ENCODE data around the gene IL1R1.
"Not testable (repeated sequence)": the region's sequence is repeated elsewhere in the genome, so short reads cannot be mapped to it uniquely, and the experiment has no call there.

Gene IL1R1

DNA sequence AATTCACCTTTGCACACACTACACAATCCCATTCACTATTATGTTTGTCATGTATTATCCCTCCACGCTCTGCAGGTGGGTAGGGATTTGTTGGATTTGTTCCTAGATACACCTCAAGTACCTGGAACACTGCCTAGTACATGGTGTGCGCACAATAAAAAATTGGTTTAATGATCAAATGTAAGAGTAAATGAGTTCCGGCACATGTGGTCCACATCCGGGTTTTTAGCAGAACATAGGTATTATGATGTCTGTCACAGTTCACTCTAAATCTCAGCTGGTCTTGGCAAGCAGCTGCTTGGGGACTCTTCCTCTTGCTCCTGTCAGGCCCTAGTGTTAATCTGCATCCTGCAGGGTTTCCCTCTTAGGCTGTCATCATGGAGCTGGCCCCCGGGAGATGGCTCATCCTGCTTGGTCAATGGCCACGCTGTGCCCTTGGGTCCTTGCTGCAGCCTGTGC lies 21.8 kb upstream of the IL1R1 start:
- H3K9ac ChIP-seq (ENCODE audit: low read depth, low read length, poor library complexity): no peak overlapping the region
- H3K4me2 ChIP-seq (ENCODE audit: insufficient read depth, low read length, poor library complexity, severe bottlenecking): no peak overlapping the region
- no peak overlapping the region for H2BK5ac ChIP-seq (ENCODE audit: low read length)
- H3K27ac ChIP-seq (replicated peaks; ENCODE audit: low read length): no peak overlapping the region
- no peak overlapping the region for H4K91ac ChIP-seq (ENCODE audit: low read depth, low read length, poor library complexity)
- no CpG with 5 or more reads among the region's 6 CpGs for whole genome bisulfite sequencing, 2 donors (ENCODE audit: extremely low coverage in 2 of 2, insufficient read length in 2 of 2, insufficient replicate concordance in 1 of 2)
- DNase-seq (ENCODE audit: low spot score): no peak
- H4K8ac ChIP-seq (ENCODE audit: low read depth, low read length): no peak overlapping the region
- H3K23ac ChIP-seq (ENCODE audit: low read depth, low read length, poor library complexity): no peak overlapping the region
- peaks cover 0 to 1% of the 10 kb centered on the region in 2 donors for H3K4me1 ChIP-seq (ENCODE audit: control insufficient read depth in 2 of 2, insufficient read depth in 1 of 2, low read depth in 1 of 2, low read length in 2 of 2)
- H3K14ac ChIP-seq (ENCODE audit: low read length): no peak overlapping the region
- H2AFZ ChIP-seq (ENCODE audit: low read length): no peak overlapping the region
- H2BK15ac ChIP-seq (ENCODE audit: low read length): no peak overlapping the region
- no peak overlapping the region for H3K4ac ChIP-seq (ENCODE audit: low read length)
- no peaks in the 10 kb centered on the region for H3K27me3 ChIP-seq (ENCODE audit: control insufficient read depth in 3 of 3, insufficient read depth in 3 of 3, low read depth in 1 of 3, low read length in 3 of 3)
- no peak overlapping the region for H3K4me3 ChIP-seq (ENCODE audit: low read length in 2 of 2)
- no peaks in the 10 kb centered on the region for H3K9me3 ChIP-seq (replicated peaks in 1 of 2; ENCODE audit: control insufficient read depth in 2 of 2, insufficient read depth in 1 of 2, low read depth in 1 of 2, low read length in 2 of 2)
- no peak overlapping the region for H2BK120ac ChIP-seq (ENCODE audit: low read depth, low read length)
- no peak overlapping the region for H3K18ac ChIP-seq (ENCODE audit: low read length)
- no peak overlapping the region for H2BK12ac ChIP-seq (ENCODE audit: low read length)
- no peak overlapping the region for H2AK5ac ChIP-seq (ENCODE audit: low read depth, low read length)
- H3K36me3 ChIP-seq (replicated peaks in 1 of 2; ENCODE audit: control insufficient read depth in 2 of 2, insufficient read depth in 2 of 2, low read length in 2 of 2): no peaks in the 10 kb centered on the region
- no peaks in the 10 kb centered on the region for H3K79me1 ChIP-seq (ENCODE audit: low read depth, low read length)

DNA sequence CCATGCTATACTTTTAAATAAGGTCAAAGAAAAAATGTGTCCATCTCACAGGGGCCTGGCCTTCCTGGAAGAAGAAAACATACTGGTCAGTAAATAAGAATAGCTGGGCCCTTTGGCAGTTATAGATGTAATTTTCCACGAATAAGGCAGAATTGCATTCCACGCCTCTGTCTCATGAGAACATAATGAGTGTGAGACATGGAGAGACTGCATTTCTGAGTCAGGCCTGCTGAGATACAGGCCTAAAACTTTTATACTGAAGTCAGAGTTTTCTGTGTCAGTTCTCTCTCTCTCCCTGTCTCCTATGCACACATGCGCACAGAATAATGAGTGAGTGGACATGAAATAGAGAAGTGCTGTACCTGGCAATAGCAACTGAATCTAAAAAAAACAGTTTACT lies 20.4 kb upstream of the IL1R1 start:
- no peaks in the 10 kb centered on the region for H3K27me3 ChIP-seq (ENCODE audit: control insufficient read depth in 3 of 3, insufficient read depth in 3 of 3, low read depth in 1 of 3, low read length in 3 of 3)
- H3K36me3 ChIP-seq (replicated peaks in 1 of 2; ENCODE audit: control insufficient read depth in 2 of 2, insufficient read depth in 2 of 2, low read length in 2 of 2): no peaks in the 10 kb centered on the region

DNA sequence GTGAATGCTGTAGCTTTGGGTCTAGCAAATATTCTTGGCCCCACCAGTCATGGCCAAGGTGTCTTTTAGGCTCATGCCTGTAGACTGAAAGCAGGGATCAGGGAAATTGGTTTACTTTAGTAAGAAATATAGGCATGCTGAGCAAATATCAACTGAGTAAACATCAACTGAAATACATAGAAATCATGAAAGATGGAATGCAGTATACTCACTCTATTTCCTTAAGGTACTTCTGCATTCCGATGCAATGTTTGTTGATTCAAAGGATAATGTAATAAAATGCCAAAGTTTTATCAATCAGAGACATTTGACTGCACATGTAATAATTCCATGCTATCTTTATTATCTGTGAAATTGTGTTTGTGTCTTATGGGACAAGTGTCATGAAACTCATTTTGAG lies 19.6 kb upstream of the IL1R1 start:
- no peaks in the 10 kb centered on the region for H3K27me3 ChIP-seq (ENCODE audit: control insufficient read depth in 3 of 3, insufficient read depth in 3 of 3, low read depth in 1 of 3, low read length in 3 of 3)
- H3K4me3 ChIP-seq (ENCODE audit: low read length in 2 of 2): no peak overlapping the region
- no peak overlapping the region for H2BK12ac ChIP-seq (ENCODE audit: low read length)
- H3K18ac ChIP-seq (ENCODE audit: low read length): no peak overlapping the region
- H2BK5ac ChIP-seq (ENCODE audit: low read length): no peak overlapping the region
- H3K4me1 ChIP-seq (ENCODE audit: control insufficient read depth in 2 of 2, insufficient read depth in 1 of 2, low read depth in 1 of 2, low read length in 2 of 2): peaks cover 0 to 1% of the 10 kb centered on the region in 2 donors
- H3K36me3 ChIP-seq (replicated peaks in 1 of 2; ENCODE audit: control insufficient read depth in 2 of 2, insufficient read depth in 2 of 2, low read length in 2 of 2): no peaks in the 10 kb centered on the region
- no peaks in the 10 kb centered on the region for H3K79me1 ChIP-seq (ENCODE audit: low read depth, low read length)
- no peak overlapping the region for H4K91ac ChIP-seq (ENCODE audit: low read depth, low read length, poor library complexity)
- H3K4me2 ChIP-seq (ENCODE audit: insufficient read depth, low read length, poor library complexity, severe bottlenecking): no peak overlapping the region
- no peak overlapping the region for H2BK120ac ChIP-seq (ENCODE audit: low read depth, low read length)
- no peak for DNase-seq (ENCODE audit: low spot score)
- no peaks in the 10 kb centered on the region for H3K9me3 ChIP-seq (replicated peaks in 1 of 2; ENCODE audit: control insufficient read depth in 2 of 2, insufficient read depth in 1 of 2, low read depth in 1 of 2, low read length in 2 of 2)
- H3K14ac ChIP-seq (ENCODE audit: low read length): no peak overlapping the region
- H2AFZ ChIP-seq (ENCODE audit: low read length): no peak overlapping the region
- H3K23ac ChIP-seq (ENCODE audit: low read depth, low read length, poor library complexity): no peak overlapping the region
- H3K9ac ChIP-seq (ENCODE audit: low read depth, low read length, poor library complexity): no peak overlapping the region
- WGBS, 2 donors (ENCODE audit: extremely low coverage in 2 of 2, insufficient read length in 2 of 2, insufficient replicate concordance in 1 of 2): no CpG with 5 or more reads among the region's 1 CpG
- no peak overlapping the region for H2BK15ac ChIP-seq (ENCODE audit: low read length)
- no peak overlapping the region for H4K8ac ChIP-seq (ENCODE audit: low read depth, low read length)
- no peak overlapping the region for H2AK5ac ChIP-seq (ENCODE audit: low read depth, low read length)
- H3K27ac ChIP-seq (replicated peaks; ENCODE audit: low read length): no peak overlapping the region
- no peak overlapping the region for H3K4ac ChIP-seq (ENCODE audit: low read length)

More for the DNA sequence above, 20.4 kb upstream of the IL1R1 start:
- H2BK15ac ChIP-seq (ENCODE audit: low read length): no peak overlapping the region
- H3K4ac ChIP-seq (ENCODE audit: low read length): no peak overlapping the region
- no peaks in the 10 kb centered on the region for H3K79me1 ChIP-seq (ENCODE audit: low read depth, low read length)
- H3K23ac ChIP-seq (ENCODE audit: low read depth, low read length, poor library complexity): no peak overlapping the region
- no peak overlapping the region for H3K9ac ChIP-seq (ENCODE audit: low read depth, low read length, poor library complexity)
- H3K14ac ChIP-seq (ENCODE audit: low read length): no peak overlapping the region
- no peak overlapping the region for H2BK120ac ChIP-seq (ENCODE audit: low read depth, low read length)
- no peak overlapping the region for H3K4me3 ChIP-seq (ENCODE audit: low read length in 2 of 2)
- H2AFZ ChIP-seq (ENCODE audit: low read length): no peak overlapping the region
- H3K4me2 ChIP-seq (ENCODE audit: insufficient read depth, low read length, poor library complexity, severe bottlenecking): no peak overlapping the region
- H2BK12ac ChIP-seq (ENCODE audit: low read length): no peak overlapping the region
- H2AK5ac ChIP-seq (ENCODE audit: low read depth, low read length): no peak overlapping the region
- WGBS, 2 donors (ENCODE audit: extremely low coverage in 2 of 2, insufficient read length in 2 of 2, insufficient replicate concordance in 1 of 2): no CpG with 5 or more reads among the region's 3 CpGs
- H3K27ac ChIP-seq (replicated peaks; ENCODE audit: low read length): no peak overlapping the region
- no peak overlapping the region for H4K91ac ChIP-seq (ENCODE audit: low read depth, low read length, poor library complexity)
- H3K18ac ChIP-seq (ENCODE audit: low read length): no peak overlapping the region
- no peak overlapping the region for H4K8ac ChIP-seq (ENCODE audit: low read depth, low read length)
- H2BK5ac ChIP-seq (ENCODE audit: low read length): no peak overlapping the region
- peaks cover 0 to 1% of the 10 kb centered on the region in 2 donors for H3K4me1 ChIP-seq (ENCODE audit: control insufficient read depth in 2 of 2, insufficient read depth in 1 of 2, low read depth in 1 of 2, low read length in 2 of 2)
- H3K9me3 ChIP-seq (replicated peaks in 1 of 2; ENCODE audit: control insufficient read depth in 2 of 2, insufficient read depth in 1 of 2, low read depth in 1 of 2, low read length in 2 of 2): no peaks in the 10 kb centered on the region
- DNase-seq (ENCODE audit: low spot score): no peak

DNA sequence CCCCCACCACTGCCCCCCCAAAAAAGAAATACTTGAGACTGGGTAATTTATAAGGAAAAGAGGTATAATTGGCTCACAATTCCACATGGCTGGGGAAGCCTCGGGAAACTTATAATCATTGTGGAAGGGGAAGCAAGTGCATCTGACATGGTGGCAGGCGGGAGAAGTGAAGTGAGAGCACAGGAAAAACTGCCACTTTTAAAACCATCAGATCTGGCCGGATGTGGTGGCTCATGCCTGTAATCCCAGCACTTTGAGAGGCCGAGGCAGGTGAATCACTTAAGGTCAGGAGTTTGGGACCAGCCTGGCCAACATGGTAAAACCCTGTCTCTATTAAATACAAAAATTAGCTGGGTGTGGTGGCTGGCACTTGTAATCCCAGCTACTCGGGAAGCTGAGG lies 18.1 kb upstream of the IL1R1 start:
- not testable (repeated sequence) for H3K23ac ChIP-seq (ENCODE audit: low read depth, low read length, poor library complexity); H4K8ac ChIP-seq (ENCODE audit: low read depth, low read length); H3K27me3 ChIP-seq (ENCODE audit: control insufficient read depth in 3 of 3, insufficient read depth in 3 of 3, low read depth in 1 of 3, low read length in 3 of 3); H3K18ac ChIP-seq (ENCODE audit: low read length); H3K4ac ChIP-seq (ENCODE audit: low read length); H3K36me3 ChIP-seq (replicated peaks in 1 of 2; ENCODE audit: control insufficient read depth in 2 of 2, insufficient read depth in 2 of 2, low read length in 2 of 2); H3K27ac ChIP-seq (replicated peaks; ENCODE audit: low read length); H3K4me2 ChIP-seq (ENCODE audit: insufficient read depth, low read length, poor library complexity, severe bottlenecking); H3K14ac ChIP-seq (ENCODE audit: low read length); H3K9me3 ChIP-seq (replicated peaks in 1 of 2; ENCODE audit: control insufficient read depth in 2 of 2, insufficient read depth in 1 of 2, low read depth in 1 of 2, low read length in 2 of 2); DNase-seq (ENCODE audit: low spot score); H2BK120ac ChIP-seq (ENCODE audit: low read depth, low read length); H2AFZ ChIP-seq (ENCODE audit: low read length); H2BK12ac ChIP-seq (ENCODE audit: low read length); H2BK5ac ChIP-seq (ENCODE audit: low read length); H2AK5ac ChIP-seq (ENCODE audit: low read depth, low read length); H2BK15ac ChIP-seq (ENCODE audit: low read length); H4K91ac ChIP-seq (ENCODE audit: low read depth, low read length, poor library complexity); H3K4me3 ChIP-seq (ENCODE audit: low read length in 2 of 2); H3K9ac ChIP-seq (ENCODE audit: low read depth, low read length, poor library complexity); H3K4me1 ChIP-seq (ENCODE audit: control insufficient read depth in 2 of 2, insufficient read depth in 1 of 2, low read depth in 1 of 2, low read length in 2 of 2); H3K79me1 ChIP-seq (ENCODE audit: low read depth, low read length)
- no CpG with 5 or more reads among the region's 5 CpGs for WGBS, 2 donors (ENCODE audit: extremely low coverage in 2 of 2, insufficient read length in 2 of 2, insufficient replicate concordance in 1 of 2)
